Measurements from ENCODE around the gene NKAIN2.

NKAIN2 gene

GRCh38 chr6:124490122-124490521 lies 686.5 kb downstream of the NKAIN2 start:
- TF ChIP-seq PATZ1 (CRISPR knock-in tag; IDR thresholded peaks at IDR 0.05; ENCODE audit: borderline replicate concordance) (no peak), TSHZ2 (CRISPR knock-in tag; IDR thresholded peaks at IDR 0.05) (no peak), SNAI2 (CRISPR knock-in tag; IDR thresholded peaks at IDR 0.05) (no peak), TCF4 (CRISPR knock-in tag; IDR thresholded peaks at IDR 0.05; ENCODE audit: borderline replicate concordance) (no peak), ZFP30 (CRISPR knock-in tag; IDR thresholded peaks at IDR 0.05) (no peak)
- no peak for ATAC-seq

- no peak for ATAC-seq
- no peak for TF ChIP-seq ZFP3 (CRISPR knock-in tag; IDR thresholded peaks at IDR 0.05)
- no peak for TF ChIP-seq RARB (CRISPR knock-in tag; IDR thresholded peaks at IDR 0.05)
- no peak for TF ChIP-seq ZNF565 (CRISPR knock-in tag; conservative IDR thresholded peaks at IDR 0.05; ENCODE audit: low read depth)
- no peak for TF ChIP-seq ZC3H10 (CRISPR knock-in tag; IDR thresholded peaks at IDR 0.05)
- TF ChIP-seq ISL1 (CRISPR knock-in tag; IDR thresholded peaks at IDR 0.05): no peak
- TF ChIP-seq TOX (CRISPR knock-in tag; IDR thresholded peaks at IDR 0.05; ENCODE audit: borderline replicate concordance): no peak
- TF ChIP-seq ZFP30 (CRISPR knock-in tag; IDR thresholded peaks at IDR 0.05): no peak
- no peak for TF ChIP-seq CREB5 (CRISPR knock-in tag; IDR thresholded peaks at IDR 0.05; ENCODE audit: low read depth)
- no peak for TF ChIP-seq CSRNP3 (CRISPR knock-in tag; IDR thresholded peaks at IDR 0.05)
- no peak for TF ChIP-seq ZNF8 (CRISPR knock-in tag; IDR thresholded peaks at IDR 0.05)
- TF ChIP-seq POU6F1 (CRISPR knock-in tag; IDR thresholded peaks at IDR 0.05; ENCODE audit: borderline replicate concordance, low read depth): no peak
- TF ChIP-seq GLIS3 (CRISPR knock-in tag; IDR thresholded peaks at IDR 0.05): no peak
- TF ChIP-seq ESRRG (CRISPR knock-in tag; IDR thresholded peaks at IDR 0.05): no peak
- TF ChIP-seq OSR1 (CRISPR knock-in tag; IDR thresholded peaks at IDR 0.05): no peak
Observed at GRCh38 chr6:124493259-124493658, 689.6 kb downstream of the NKAIN2 start.

- TF ChIP-seq ZNF8 (CRISPR knock-in tag; IDR thresholded peaks at IDR 0.05) (no peak), CSRNP3 (CRISPR knock-in tag; IDR thresholded peaks at IDR 0.05) (no peak), BACH2 (CRISPR knock-in tag; IDR thresholded peaks at IDR 0.05; ENCODE audit: borderline replicate concordance) (no peak), ZNF565 (CRISPR knock-in tag; conservative IDR thresholded peaks at IDR 0.05; ENCODE audit: low read depth) (no peak), ZC3H10 (CRISPR knock-in tag; IDR thresholded peaks at IDR 0.05) (no peak), PPARA (CRISPR knock-in tag; IDR thresholded peaks at IDR 0.05; ENCODE audit: borderline replicate concordance) (no peak), ZFP3 (CRISPR knock-in tag; IDR thresholded peaks at IDR 0.05) (no peak)
- no peak for ATAC-seq
Observed at GRCh38 chr6:124494956-124495664, 691.4 kb downstream of the NKAIN2 start.
